GM18909 (cell line): ENCODE measurements around the gene RAB22A.

ENCODE experiments used
- ATAC-seq: cut with Tn5 transposase; IDR thresholded peaks from one replicate; pipeline ENCODE4 v1.9.1; 2021; ENCODE audit warnings: mild to moderate bottlenecking; ENCODE audit not compliant: unreplicated experiment, poor library complexity

RAB22A gene

DNA sequence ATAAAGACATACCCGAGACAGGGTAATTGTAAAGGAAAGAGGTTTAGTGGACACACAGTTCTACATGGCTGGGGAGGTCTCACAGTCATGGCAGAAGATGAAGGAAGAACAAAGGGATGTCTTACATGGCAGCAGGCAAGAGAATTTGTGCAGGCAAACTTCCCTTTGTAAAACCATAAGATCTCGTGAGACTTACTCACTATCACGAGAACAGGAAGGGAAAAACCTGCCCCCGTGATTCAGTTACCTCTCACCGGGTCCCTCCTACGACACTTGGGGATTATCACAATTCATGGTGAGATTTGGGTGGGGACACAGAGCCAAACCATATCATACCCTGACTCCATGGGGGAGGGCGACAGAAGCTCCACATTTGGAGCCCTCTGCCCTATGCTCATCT lies 72.1 kb downstream of the RAB22A start:
- no peak for ATAC-seq

DNA sequence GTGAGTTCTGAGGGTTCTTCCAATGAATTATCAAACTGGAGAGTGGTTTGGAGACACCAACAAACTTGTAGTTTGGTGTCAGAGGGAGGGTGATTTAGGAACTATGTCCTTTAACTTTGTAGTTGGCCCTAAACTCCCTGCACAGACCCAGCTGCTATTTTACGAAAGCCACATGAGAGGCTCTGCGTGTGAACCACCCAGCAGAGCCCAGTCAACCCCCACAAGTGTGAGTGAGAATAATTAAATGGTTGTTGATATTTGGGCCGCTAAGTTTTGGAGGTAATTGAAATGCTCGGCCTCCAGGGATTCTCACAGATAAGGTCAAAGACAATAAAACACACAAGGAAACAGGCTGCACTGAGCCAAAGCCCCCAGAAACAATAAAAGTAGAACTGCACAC lies 72.6 kb downstream of the RAB22A start:
- no peak for ATAC-seq

DNA sequence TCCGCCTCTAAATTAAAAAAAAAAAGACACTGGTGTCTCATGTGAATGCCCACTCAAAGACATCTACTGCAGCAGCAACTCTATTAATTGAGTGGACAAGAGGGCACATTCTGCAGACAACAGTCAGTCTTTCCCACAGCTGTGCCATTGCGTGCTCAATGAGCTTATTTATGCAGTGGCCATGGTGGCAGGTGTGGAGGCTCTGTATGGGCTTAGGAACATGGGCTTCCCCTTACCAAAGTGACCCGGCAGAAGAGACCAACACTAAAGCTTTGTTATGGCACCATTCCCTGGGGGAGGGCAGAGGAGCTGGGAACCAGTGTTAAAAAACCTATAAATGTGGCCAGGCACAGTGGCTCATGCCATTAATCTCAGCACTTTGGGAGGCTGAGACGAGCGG lies 75.3 kb downstream of the RAB22A start:
- no peak for ATAC-seq

DNA sequence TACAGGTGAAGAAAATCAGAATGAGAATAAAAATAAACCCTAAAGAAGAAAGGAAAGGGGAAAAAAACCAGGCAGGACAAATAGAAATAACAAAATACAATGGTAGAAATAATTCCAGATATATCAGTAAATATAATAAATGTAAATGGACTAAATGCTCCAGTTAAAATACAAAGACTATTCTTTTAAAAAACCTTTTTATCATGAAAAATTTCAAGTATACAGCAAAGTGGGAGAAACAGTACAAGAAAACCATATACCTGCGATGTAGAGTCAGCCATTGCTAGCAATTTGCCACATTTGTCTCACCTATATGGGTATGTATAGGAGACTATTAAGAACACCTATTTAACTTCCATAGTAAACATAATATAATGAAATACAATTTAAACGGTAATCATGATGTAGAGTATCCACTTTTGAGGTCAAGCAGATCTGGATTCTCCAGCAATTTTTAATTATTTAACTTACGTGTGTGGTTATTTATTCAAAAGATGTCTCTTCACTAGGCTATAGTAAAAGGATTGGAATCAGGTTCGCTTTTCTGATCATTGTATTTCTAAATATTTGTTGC lies 78.6 kb downstream of the RAB22A start:
- no peak for ATAC-seq

DNA sequence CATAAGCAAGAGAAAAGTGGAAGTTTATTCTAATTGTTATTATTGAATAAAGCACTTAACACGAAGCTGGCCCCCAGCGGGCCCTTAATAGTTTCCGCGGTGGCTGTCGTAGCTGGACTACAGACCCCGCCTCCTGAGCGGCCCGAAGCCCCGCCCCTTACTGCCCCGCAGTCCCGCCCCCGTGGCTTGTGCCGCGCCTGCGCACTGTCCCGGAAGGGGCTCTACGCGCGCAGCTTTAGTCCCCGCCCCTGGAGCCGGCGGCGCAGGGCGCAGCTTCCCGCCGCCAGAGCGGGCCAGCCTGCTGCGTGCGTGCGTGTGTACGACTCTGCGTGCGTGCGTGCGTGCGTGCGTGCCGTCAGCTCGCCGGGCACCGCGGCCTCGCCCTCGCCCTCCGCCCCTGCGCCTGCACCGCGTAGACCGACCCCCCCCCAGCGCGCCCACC lies 79.4 kb downstream of the RAB22A start, which contains the start of gene VAPB:
Gene VAPB (plus strand): TSS at position 348 of the 442 bp plus-strand sequence. CDS start 231 bp downstream, outside the sequence.
- peak; percentile 98 for ATAC-seq

DNA sequence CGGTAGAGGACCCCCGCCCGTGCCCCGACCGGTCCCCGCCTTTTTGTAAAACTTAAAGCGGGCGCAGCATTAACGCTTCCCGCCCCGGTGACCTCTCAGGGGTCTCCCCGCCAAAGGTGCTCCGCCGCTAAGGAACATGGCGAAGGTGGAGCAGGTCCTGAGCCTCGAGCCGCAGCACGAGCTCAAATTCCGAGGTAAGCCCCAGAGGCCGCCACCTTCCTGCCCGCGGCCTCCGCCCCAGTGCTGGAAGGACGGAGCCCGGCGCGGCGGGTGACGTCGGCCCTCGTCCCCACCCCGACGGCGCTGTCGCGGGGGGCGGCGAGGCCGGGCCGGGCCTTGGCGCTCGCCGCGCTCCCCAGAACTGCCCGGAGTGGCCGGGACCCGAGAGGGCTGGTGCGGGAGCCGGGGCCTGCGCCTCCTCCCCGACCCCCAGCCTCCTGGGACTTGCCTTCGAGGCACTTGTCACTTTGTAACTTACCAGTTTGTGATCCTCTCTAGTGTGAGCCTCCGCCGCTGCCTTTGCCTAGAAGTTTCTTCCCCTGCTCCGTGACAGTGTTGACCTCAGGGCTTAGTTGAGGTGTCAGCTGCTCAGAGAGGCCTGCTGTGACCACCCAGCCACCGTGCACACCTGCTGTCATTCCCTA lies 79.9 kb downstream of the RAB22A start:
- peak; percentile 28 for ATAC-seq

DNA sequence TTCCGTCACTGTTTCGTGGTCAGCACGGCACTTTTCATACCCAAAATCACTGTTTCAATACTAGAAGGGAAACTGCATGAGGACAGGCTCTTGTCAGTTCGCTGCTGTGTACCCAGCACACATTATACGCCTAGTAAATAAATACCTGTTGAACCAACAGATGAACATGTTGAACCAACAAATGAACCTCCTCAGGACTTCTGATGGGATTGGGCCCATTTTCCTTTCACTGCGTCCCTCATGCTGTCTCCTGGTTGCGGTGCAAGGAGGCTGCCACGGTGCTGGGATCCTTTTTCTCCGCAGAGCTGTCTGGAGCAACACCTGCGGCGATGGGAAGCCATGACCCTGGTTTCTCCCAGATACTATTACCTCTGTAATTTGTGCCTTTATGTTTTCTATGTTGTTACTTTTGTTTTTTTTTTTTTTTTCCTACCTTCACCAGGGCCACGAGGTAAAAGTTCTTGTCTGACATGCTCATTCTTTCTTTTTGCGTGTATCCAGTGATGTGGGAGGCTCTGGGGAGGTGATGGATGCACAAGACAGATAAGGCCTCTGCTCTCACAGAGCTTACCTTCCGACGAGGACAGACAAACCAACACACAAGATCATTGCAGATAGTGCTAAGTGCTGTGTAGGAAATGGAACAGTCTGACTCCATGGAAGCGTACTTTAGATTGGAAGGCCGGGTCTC lies 80.6 kb downstream of the RAB22A start:
- no peak for ATAC-seq

DNA sequence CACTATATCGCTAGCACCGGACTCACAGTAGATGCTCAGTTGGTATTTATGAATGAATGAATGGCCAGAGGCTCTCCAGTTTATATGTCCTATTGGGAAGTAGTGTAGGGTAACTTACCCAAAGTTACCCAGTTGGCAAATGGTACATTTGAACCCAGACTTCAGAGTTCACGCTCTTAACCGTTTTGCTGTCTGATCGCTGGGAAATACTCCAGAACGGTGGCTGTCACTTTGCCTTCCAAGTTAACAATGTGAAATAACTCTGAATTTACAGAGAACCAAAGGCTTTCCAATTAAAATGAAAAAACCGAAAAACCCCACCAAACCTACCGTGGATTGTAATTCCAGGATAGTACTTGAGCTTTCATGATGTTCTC lies 81.1 kb downstream of the RAB22A start:
- ATAC-seq = no peak

DNA sequence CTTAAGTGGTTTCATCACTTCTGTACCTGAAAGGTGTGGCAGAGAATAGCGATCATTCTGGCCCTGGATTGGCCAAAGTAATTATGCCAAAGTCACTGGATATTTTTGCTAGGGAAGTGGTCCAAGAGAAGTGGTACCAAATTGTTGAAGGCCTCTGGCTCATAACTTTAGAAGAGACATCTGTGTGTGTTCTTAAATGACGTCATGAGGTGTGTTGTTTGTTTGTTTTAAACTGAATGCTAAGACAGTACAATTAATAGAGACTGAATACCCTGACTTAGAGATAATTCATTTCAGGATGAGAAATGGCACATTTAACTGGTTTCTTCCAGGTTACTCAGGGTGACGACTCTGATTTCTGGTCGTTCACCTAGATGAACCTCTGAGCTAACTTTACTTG lies 82.8 kb downstream of the RAB22A start:
- no peak for ATAC-seq

DNA sequence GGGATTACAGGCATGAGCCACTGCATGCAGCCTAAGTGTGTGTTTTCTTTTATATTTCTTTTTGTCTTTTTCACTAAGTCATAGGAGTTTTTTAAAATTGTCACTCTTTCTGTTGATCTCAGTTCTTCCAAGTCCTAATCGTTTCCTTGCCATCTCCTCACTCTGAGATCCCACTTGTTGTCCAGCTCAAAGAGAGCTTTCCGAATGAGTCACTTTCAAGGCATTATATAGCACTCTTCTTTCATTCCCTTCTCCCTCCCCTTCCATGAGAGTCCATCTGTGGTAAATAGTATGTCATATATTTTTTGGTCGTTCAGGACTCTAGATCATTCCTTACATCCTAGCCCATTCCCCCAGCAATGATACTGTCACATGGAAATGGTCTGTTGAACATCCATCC lies 83.8 kb downstream of the RAB22A start:
- no peak for ATAC-seq

DNA sequence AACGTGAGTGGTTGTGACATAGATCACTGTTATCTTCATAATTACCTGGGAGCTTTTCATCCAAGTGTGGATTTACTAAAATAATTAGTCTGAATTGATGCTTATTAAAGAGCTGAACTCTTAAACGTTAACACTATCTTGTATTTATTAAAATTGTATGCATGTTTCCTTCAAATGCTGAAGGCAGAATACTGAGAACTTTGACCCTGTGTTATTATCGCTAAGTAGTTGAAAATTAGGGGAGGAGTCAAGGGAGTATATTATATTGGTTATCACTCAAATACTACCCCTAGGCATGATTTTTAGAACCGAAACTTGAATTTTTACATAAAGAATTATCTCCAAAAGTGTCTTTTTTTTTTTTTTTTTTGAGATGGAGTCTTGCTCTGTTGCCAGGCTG lies 85.3 kb downstream of the RAB22A start:
- ATAC-seq = no peak

DNA sequence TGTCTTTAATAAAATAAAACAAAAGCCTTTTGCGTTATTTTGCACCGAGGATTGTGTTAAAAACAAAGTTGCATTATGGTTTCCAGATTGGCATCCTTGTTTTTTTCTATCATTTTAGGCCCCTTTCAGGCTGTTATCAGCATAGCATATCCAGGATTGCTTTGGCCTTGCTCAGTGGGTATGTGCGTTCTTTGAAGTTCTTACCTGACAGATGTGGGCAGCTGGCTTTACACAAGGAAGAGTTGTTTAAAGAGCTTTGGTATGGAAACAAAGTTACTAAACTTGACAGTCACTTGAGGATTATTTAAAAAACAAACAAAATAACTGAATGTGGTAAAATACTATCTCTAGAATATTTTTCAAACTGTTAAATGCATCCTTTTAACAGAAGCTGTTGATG lies 86.1 kb downstream of the RAB22A start:
- no peak for ATAC-seq

DNA sequence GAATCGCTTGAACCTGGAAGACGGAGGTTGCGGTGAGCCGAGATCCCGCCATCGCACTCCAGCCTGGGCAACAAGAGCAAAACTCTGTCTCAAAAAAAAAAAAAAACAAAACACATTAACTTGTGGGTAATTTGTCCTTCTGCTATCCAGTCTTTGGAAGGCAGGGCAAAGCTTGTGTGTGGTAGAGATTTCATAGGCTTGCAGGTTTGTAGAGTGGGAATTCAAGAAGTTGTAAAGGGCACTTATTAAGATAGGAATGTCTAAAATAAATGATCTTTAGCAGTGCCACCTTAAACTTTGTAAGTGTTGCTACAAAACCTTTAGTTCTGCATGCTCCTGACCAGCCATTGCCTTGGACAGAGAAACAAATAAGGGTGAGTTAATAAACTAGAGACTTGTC lies 87.9 kb downstream of the RAB22A start:
- ATAC-seq = no peak

DNA sequence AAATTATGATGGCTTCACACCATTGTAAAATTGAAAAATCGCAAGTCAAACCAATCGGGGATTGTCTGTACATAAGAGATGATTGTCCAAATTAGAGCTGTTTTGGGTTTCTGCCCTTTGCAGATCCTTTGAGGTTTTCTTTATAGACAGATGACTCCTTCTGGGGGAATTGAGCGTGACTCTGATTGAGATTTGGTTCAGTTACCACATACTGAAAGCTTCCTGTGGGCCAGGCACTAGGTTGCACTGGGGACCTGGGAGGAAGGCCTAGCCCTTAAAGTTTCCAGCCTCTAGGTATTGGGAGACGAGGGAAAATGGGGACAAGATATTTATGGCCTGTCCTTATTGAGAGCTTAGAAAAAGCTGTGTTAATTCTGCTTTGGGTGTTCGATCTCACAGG lies 88.7 kb downstream of the RAB22A start:
- ATAC-seq = no peak

DNA sequence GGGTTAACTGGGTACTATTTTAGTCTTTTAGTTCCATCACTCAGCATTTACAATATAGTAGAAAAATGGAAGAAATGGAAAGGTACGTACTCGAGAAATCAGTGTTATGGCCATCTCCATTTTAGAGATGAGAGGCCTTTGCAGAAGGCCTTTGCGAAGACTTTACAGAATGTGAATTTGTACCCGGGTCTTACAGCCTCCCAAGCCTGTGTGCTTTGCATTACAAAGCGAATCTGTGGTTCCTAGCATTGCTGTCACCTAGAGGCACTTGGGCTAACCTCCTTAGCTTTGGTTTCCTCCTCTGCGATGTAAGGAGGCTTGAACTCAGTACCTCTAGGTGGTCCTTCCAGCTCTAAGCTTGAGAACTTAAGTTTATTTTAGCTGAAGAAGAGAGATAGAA lies 90.4 kb downstream of the RAB22A start:
- ATAC-seq = no peak

DNA sequence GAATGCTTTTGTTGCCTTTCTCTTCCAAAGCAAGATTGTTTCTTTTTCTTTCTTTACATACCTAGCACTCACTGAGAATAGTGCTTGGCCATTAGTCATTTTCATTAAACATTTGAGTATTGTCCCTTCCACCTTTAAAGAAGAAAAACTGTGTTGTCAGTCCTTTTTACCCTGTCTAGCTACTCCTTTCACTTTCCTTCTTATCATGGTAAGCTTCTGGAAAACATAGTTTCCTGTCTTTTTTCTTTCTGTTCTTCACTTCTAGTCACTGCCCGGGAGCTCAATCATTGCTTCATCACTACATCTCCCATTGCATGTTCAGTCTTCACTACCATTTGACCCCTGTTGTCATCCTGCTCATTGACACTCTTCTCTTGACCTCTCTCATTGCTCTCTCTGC lies 91.6 kb downstream of the RAB22A start:
- ATAC-seq = no peak

DNA sequence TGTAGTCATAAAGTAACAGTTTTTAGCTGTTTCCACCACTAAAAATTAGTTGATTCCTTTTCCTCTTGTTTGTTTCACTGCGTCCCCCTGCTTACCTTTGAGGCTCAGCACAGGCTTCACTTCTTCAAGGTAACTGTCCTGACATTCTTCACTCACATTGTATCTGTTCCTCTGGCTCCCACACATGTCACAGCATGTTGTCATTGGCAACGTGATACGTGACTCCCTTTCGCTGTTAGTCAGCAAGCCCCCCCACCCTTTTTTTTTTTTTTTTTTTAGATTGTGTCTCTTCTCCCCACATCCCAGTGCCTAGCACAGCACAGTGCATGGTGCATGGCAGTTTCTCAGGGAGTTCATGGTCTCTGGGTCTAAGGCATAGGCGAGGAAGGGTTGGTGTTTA lies 92.8 kb downstream of the RAB22A start:
- no peak for ATAC-seq

DNA sequence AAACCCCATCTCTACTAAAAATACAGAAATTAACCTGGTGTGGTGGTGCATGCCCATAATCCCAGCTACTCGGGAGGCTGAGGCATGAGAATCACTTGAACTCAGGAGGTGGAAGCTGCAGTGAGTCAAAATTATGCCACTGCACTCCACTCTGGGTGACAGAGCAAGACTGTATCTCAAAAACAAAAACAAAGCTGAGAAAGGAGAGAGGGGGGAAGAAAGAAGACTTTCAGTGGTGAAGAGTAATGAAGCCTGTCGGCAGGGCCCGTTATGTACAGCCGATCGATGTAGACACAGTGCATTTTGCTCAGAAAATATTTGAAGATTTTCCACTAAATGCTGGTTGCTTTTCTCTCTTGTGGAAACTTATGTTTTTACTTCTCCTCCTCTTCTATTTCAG lies 93.3 kb downstream of the RAB22A start:
- ATAC-seq = peak; percentile 89

DNA sequence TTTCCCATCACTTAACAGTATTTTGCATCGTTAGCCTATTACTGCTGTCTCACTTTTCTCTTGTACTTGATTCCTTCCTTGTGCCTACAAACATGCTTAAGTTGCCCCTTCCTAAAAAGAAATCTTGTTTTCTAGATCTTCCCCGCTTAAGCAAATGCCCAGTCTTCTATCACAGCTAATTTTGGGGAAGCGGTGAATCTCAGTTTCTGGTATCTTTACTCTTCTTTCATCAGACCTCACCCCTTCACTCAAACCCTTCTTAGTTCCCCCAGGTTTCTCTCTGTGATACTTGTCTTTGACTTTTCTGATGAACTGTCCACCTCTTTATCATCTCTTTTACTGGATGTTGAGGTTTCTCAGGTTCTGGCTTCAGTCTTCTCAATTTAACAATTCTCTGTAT lies 93.8 kb downstream of the RAB22A start:
- ATAC-seq = peak; percentile 33

DNA sequence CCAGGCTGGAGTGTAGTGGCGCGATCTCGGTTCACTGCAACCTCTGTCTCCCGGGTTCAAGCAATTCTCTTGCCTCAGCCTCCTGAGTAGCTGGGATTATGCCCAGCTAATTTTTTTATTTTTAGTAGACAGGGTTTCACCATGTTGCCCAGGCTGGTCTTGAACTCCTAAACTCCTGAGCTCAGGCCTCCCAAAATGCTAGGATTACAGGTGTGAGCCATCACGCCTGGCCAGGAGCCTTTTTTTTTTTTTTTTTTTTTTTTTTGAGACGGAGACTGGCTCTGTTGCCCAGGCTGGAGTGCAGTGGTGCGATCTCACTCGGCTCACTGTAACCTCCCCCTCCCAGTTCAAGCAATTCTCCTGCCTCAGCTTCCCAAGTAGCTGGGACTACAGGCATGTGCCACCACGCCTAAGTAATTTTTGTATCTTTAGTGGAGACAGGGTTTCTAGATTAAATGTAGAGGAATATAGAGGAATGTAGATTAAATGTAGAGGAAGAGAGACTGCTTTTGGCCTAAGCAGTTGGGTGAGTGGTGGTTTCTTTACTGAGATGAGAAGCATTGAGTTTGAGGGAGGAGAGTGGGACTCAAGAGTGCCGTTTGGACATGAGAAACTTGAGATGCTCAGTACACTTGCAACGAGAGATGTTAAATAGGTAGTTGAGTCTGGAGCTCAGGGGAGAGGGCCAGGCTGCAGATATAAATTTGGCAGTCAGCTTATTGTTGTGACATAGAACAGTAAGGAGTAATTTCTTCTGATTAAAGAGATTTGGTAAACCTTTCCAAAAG lies 96.2 kb downstream of the RAB22A start:
- ATAC-seq = no peak

DNA sequence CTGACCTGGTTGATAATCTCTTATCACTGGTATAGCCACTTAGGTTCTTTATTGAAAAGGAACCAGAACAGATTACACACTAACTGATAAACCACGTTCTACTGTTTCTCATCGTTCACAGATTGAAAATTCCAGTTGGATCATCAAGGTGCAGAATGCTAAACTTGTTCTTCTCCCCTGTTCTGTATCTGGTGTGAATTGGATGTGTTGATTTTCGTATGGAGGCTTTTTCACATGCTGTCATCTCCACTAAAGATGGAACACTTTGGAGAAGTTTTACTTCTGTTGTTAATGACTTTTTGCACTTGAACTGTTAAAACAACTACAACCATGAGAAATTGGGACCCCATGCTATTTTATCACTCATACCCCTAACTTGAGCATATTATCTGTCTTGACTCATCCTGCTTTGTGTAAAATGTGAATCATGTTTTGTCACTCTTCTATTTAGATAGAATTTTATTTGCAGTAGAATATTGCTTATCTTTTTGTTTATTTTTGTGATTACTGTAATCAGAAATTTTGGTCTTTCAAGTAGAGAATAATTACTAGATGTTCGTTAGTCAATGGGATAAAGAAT lies 97.0 kb downstream of the RAB22A start:
- no peak for ATAC-seq
